ENCODE measurements around the gene BTBD3. TPM values are rescaled to one million over a fixed set of nuclear protein-coding genes. Genes with fewer than 3 reads are reported as not detected.

The BTBD3 gene
- total RNA-seq, 1 experiment from 2014 or later = 38.5 TPM

DNA sequence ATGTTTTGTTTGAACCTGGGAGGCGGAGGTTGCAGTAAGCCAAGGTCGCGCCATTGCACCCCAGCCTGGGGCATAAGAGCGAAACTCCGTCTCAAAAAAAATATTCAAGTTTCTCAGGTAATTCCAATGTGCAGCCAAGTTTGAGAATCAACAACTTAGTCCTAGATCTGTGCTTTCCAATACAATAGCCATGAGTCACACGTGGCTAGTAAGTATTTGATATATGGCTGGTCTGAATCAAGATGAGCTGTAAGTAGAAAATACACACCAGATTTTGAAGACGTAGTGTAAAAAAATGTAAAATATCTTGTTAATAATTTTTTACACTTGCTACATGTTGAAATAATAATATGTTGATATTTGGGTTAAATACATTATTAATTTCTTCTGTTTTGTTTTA is 35.0 kb upstream of the BTBD3 start:
- Mint-ChIP-seq H3K27ac (no peak overlapping the region), H3K4me3 (no peak overlapping the region), H3K4me1 (no peaks in the 10 kb centered on the region), H3K9me3 (peaks cover 15% of the 10 kb centered on the region), H3K27me3 (ENCODE audit: low read depth) (peaks cover 2% of the 10 kb centered on the region; the same call in 1 of the 2 replicates), H3K36me3 (no peaks in the 10 kb centered on the region)
- ATAC-seq (no peak), DNase-seq (ENCODE audit: low spot score) (no peak)
- CTCF ChIA-PET = no interaction called here
- TF ChIP-seq, protein P1, sequence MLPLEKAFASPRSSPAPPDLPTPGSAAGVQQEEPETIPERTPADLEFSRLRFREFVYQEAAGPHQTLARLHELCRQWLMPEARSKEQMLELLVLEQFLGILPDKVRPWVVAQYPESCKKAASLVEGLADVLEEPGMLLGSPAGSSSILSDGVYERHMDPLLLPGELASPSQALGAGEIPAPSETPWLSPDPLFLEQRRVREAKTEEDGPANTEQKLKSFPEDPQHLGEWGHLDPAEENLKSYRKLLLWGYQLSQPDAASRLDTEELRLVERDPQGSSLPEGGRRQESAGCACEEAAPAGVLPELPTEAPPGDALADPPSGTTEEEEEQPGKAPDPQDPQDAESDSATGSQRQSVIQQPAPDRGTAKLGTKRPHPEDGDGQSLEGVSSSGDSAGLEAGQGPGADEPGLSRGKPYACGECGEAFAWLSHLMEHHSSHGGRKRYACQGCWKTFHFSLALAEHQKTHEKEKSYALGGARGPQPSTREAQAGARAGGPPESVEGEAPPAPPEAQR (CRISPR knock-in tag; IDR thresholded peaks at IDR 0.05) = no peak
- TF ChIP-seq, protein P2, sequence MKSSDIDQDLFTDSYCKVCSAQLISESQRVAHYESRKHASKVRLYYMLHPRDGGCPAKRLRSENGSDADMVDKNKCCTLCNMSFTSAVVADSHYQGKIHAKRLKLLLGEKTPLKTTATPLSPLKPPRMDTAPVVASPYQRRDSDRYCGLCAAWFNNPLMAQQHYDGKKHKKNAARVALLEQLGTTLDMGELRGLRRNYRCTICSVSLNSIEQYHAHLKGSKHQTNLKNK (CRISPR knock-in tag; IDR thresholded peaks at IDR 0.05) = no peak
- TF ChIP-seq SMAD3 (CRISPR knock-in tag; IDR thresholded peaks at IDR 0.05; ENCODE audit: borderline replicate concordance) = no peak
- TF ChIP-seq ZBTB21 (CRISPR knock-in tag; IDR thresholded peaks at IDR 0.05; ENCODE audit: borderline replicate concordance) = no peak
- TF ChIP-seq RORB (CRISPR knock-in tag; IDR thresholded peaks at IDR 0.05) = no peak
- no peak for TF ChIP-seq NR1H2 (CRISPR knock-in tag; IDR thresholded peaks at IDR 0.05)
- no peak for TF ChIP-seq IRF2 (CRISPR knock-in tag; IDR thresholded peaks at IDR 0.05; ENCODE audit: borderline replicate concordance, low read depth)
- no peak for TF ChIP-seq KAT7 (CRISPR knock-in tag; IDR thresholded peaks at IDR 0.05; ENCODE audit: borderline replicate concordance)
- TF ChIP-seq SOX15 (CRISPR knock-in tag; IDR thresholded peaks at IDR 0.05) = no peak
- TF ChIP-seq, protein P3, sequence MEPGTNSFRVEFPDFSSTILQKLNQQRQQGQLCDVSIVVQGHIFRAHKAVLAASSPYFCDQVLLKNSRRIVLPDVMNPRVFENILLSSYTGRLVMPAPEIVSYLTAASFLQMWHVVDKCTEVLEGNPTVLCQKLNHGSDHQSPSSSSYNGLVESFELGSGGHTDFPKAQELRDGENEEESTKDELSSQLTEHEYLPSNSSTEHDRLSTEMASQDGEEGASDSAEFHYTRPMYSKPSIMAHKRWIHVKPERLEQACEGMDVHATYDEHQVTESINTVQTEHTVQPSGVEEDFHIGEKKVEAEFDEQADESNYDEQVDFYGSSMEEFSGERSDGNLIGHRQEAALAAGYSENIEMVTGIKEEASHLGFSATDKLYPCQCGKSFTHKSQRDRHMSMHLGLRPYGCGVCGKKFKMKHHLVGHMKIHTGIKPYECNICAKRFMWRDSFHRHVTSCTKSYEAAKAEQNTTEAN (CRISPR knock-in tag; IDR thresholded peaks at IDR 0.05) = no peak
- no peak for TF ChIP-seq SMAD4 (CRISPR knock-in tag; IDR thresholded peaks at IDR 0.05)
- TF ChIP-seq CBFB (CRISPR knock-in tag; IDR thresholded peaks at IDR 0.05; ENCODE audit: low read depth) = no peak
- POLR2A ChIA-PET = no interaction called here

DNA sequence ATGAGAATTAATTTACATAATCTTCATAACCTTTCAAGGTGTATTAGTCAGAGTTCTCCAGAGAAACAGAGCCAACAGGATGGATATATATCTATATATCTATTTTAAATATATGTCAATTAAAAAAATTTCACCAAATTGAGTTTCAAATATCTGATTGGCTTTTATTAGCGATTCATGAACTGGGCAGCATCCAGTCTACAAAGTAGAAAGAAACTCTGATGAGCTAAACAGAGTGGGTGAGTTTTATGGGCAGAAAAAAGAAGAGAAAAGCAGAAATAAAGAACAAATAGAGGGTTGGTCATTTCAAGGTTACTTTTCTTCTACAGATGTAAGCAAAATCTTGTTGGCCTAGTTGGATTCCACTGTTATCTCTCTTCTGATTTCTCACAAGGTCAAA is 29.0 kb upstream of the BTBD3 start:
- TF ChIP-seq, protein P3 (CRISPR knock-in tag; IDR thresholded peaks at IDR 0.05) = no peak
- TF ChIP-seq, protein P4, sequence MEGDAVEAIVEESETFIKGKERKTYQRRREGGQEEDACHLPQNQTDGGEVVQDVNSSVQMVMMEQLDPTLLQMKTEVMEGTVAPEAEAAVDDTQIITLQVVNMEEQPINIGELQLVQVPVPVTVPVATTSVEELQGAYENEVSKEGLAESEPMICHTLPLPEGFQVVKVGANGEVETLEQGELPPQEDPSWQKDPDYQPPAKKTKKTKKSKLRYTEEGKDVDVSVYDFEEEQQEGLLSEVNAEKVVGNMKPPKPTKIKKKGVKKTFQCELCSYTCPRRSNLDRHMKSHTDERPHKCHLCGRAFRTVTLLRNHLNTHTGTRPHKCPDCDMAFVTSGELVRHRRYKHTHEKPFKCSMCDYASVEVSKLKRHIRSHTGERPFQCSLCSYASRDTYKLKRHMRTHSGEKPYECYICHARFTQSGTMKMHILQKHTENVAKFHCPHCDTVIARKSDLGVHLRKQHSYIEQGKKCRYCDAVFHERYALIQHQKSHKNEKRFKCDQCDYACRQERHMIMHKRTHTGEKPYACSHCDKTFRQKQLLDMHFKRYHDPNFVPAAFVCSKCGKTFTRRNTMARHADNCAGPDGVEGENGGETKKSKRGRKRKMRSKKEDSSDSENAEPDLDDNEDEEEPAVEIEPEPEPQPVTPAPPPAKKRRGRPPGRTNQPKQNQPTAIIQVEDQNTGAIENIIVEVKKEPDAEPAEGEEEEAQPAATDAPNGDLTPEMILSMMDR (IDR thresholded peaks at IDR 0.05) = no peak
- no peak for TF ChIP-seq NFYB (CRISPR knock-in tag; conservative IDR thresholded peaks at IDR 0.05; ENCODE audit: low read depth)
- TF ChIP-seq, protein P5, sequence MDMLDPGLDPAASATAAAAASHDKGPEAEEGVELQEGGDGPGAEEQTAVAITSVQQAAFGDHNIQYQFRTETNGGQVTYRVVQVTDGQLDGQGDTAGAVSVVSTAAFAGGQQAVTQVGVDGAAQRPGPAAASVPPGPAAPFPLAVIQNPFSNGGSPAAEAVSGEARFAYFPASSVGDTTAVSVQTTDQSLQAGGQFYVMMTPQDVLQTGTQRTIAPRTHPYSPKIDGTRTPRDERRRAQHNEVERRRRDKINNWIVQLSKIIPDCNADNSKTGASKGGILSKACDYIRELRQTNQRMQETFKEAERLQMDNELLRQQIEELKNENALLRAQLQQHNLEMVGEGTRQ (CRISPR knock-in tag; IDR thresholded peaks at IDR 0.05) = no peak
- POLR2A ChIA-PET = no interaction called here
- CTCF ChIA-PET = no interaction called here
- H3K4me3 Mint-ChIP-seq = no peak overlapping the region
- no peak overlapping the region for H3K27ac Mint-ChIP-seq
- ATAC-seq = no peak
- H3K27me3 Mint-ChIP-seq (ENCODE audit: low read depth) = peaks cover 15% of the 10 kb centered on the region
- peaks cover 17% of the 10 kb centered on the region for H3K4me1 Mint-ChIP-seq
- DNase-seq (ENCODE audit: low spot score) = no peak
- H3K36me3 Mint-ChIP-seq = no peaks in the 10 kb centered on the region
- peaks cover 2% of the 10 kb centered on the region for H3K9me3 Mint-ChIP-seq
